ENCODE measurements around the gene KLK6.
"Not testable (repeated sequence)": the region's sequence is repeated elsewhere in the genome, so short reads cannot be mapped to it uniquely, and the experiment has no call there.

Gene KLK6

DNA sequence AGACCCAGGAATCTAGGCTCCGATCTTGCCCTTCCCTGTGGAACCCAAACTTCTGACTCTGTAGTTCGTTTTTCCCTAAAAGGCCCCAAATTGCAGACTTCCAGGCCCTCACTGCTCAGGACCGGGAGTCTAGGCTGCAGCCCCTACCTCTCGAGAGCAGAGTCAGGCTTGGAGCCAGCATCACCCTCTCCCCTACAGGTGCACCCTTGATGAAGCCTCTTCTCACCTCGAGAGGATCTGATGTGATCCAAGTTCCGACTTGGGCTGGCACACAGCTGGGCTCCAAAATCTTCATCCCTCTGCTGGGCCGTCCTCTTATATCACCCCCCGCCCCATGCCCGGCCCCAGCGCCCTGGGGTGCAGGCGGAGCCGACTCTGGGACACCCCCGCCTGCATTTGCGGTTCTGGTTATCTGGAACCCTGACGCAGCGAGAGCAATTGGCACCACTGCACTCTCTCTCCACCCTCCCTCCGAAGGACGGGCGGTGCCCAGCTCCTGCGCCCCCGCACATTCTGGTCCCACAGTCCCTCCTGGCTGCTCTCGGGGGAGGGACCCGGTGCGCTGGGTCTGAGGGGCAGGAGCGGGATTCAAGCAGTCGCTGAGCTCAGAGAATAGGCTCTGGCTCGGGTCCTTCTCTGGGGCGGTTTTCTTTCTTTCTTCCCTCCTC lies 14.4 kb upstream of the KLK6 start, which contains the start of gene KLK7:
TSS of gene KLK7 (minus strand) at position 293 of the 668 bp plus-strand sequence. CDS start 1,518 bp downstream, outside the sequence.
- no peak within 1 kb of the TSS for H3K9ac ChIP-seq (ENCODE audit: low read depth, low read length)
- H3K4me3 ChIP-seq (ENCODE audit: low read depth, low read length), result peak within 1 kb of the TSS; percentile 45
- peaks cover 4% of the 10 kb centered on the region for H3K4me1 ChIP-seq (ENCODE audit: control insufficient read depth, insufficient read depth, low read length)
- H3K36me3 ChIP-seq (ENCODE audit: control insufficient read depth, insufficient read depth, low read length), result no peaks in the 10 kb centered on the region
- no peaks in the 10 kb centered on the region for H3K9me3 ChIP-seq (ENCODE audit: control insufficient read depth, insufficient read depth, low read length)
- peaks cover 31% of the 10 kb centered on the region for H3K27me3 ChIP-seq (ENCODE audit: control insufficient read depth, insufficient read depth, low read length)

DNA sequence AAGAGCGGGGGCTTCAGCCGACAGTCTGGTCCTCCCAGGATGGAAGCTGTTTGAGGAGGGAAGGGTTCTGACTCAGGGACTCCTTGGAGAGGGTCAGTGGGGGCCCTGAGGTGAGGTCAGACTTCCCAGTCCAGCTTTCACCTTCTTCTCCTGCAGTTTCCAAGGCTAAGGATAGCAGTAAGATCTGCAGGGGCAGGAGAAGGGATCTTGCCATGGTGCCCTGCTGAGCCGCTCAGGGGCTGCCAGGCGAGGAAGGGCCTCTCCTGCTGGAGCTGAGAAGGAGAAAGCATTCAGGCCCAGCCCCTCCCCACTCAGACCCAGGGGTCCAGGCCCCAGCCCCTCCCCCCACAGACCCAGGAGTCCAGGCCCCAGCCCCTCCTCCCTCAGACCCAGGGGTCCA lies 12.8 kb upstream of the KLK6 start:
- no peak overlapping the region for H3K9ac ChIP-seq (ENCODE audit: low read depth, low read length)
- H3K4me3 ChIP-seq (ENCODE audit: low read depth, low read length), result no peak overlapping the region
- peaks cover 6% of the 10 kb centered on the region for H3K4me1 ChIP-seq (ENCODE audit: control insufficient read depth, insufficient read depth, low read length)
- peaks cover 20% of the 10 kb centered on the region for H3K27me3 ChIP-seq (ENCODE audit: control insufficient read depth, insufficient read depth, low read length)
- no peaks in the 10 kb centered on the region for H3K9me3 ChIP-seq (ENCODE audit: control insufficient read depth, insufficient read depth, low read length)
- H3K36me3 ChIP-seq (ENCODE audit: control insufficient read depth, insufficient read depth, low read length), result no peaks in the 10 kb centered on the region

DNA sequence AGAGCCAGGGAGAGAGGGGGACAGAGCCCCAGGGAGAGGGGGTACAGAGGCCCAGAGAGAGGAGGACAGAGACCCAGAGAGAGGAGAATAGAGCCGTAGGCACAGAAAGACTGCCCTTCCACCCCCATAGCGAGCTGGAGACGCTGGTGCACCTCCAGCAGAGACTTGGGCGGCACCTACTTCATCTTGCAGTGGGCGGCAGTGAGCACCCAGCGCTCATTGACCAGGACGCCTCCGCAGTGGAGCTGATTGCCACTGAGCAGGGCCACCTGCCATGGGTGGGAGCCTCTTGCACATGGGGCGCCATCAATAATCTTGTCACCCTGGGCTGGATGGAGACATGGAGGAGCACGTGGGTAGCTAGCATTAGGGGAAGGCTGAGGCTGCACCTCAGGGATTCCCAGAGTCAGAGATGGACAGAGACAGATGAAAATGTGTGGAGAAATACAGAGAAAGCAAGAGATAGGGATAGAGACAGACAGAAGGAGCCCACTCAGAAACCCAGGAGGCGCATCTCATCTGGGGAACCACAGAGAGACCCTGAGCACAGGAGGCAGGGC lies 12.3 kb upstream of the KLK6 start:
- Histone ChIP-seq H3K4me3 (ENCODE audit: low read depth, low read length) (no peak overlapping the region), H3K27me3 (ENCODE audit: control insufficient read depth, insufficient read depth, low read length) (peaks cover 17% of the 10 kb centered on the region), H3K36me3 (ENCODE audit: control insufficient read depth, insufficient read depth, low read length) (no peaks in the 10 kb centered on the region), H3K9me3 (ENCODE audit: control insufficient read depth, insufficient read depth, low read length) (no peaks in the 10 kb centered on the region), H3K4me1 (ENCODE audit: control insufficient read depth, insufficient read depth, low read length) (peaks cover 6% of the 10 kb centered on the region), H3K9ac (ENCODE audit: low read depth, low read length) (no peak overlapping the region)

DNA sequence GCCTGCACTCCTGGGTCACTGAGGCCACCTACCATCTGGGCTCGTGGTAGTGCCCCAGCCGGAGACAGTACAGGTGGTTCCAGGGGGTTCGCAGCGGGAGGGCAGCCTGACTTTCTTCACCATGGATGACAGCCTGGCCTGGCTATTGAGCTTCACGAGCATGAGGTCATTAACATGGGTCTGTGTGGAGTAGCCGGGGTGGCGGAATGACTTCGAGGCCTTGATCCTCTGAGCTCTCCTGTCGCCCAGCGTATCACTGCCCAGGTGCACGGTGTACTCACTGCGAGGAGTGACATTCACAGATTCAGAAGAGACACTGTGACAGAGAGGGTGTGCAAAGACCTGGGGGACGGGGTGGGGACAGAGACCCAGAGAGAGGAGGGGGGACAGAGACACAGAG lies 10.8 kb upstream of the KLK6 start:
- H3K27me3 ChIP-seq (ENCODE audit: control insufficient read depth, insufficient read depth, low read length), result peaks cover 14% of the 10 kb centered on the region
- no peak overlapping the region for H3K4me3 ChIP-seq (ENCODE audit: low read depth, low read length)
- H3K4me1 ChIP-seq (ENCODE audit: control insufficient read depth, insufficient read depth, low read length), result peaks cover 6% of the 10 kb centered on the region
- no peaks in the 10 kb centered on the region for H3K9me3 ChIP-seq (ENCODE audit: control insufficient read depth, insufficient read depth, low read length)
- H3K9ac ChIP-seq (ENCODE audit: low read depth, low read length), result no peak overlapping the region
- no peaks in the 10 kb centered on the region for H3K36me3 ChIP-seq (ENCODE audit: control insufficient read depth, insufficient read depth, low read length)

DNA sequence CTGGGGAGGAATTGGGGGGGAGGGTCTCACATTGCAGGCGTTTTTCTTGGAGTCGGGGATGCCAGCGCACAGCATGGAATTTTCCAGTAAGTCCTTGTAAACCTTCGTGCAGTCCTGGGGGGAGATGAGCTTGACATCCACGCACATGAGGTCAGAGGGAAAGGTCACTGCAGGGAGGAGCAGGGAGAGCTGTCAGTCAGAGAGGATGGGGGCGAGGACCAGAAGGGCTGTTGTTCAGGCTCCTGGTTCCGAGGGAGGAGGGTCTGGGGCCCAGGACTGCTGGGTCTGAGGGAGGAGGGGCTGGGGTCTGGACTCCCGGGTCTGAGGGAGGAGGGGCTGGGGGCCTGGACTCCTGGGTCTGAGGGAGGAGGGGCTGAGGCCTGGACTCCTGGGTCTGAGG lies 10.4 kb upstream of the KLK6 start:
- no peak overlapping the region for H3K9ac ChIP-seq (ENCODE audit: low read depth, low read length)
- H3K4me1 ChIP-seq (ENCODE audit: control insufficient read depth, insufficient read depth, low read length), result peaks cover 6% of the 10 kb centered on the region
- H3K27me3 ChIP-seq (ENCODE audit: control insufficient read depth, insufficient read depth, low read length), result peaks cover 14% of the 10 kb centered on the region
- no peaks in the 10 kb centered on the region for H3K9me3 ChIP-seq (ENCODE audit: control insufficient read depth, insufficient read depth, low read length)
- no peaks in the 10 kb centered on the region for H3K36me3 ChIP-seq (ENCODE audit: control insufficient read depth, insufficient read depth, low read length)
- H3K4me3 ChIP-seq (ENCODE audit: low read depth, low read length), result no peak overlapping the region

DNA sequence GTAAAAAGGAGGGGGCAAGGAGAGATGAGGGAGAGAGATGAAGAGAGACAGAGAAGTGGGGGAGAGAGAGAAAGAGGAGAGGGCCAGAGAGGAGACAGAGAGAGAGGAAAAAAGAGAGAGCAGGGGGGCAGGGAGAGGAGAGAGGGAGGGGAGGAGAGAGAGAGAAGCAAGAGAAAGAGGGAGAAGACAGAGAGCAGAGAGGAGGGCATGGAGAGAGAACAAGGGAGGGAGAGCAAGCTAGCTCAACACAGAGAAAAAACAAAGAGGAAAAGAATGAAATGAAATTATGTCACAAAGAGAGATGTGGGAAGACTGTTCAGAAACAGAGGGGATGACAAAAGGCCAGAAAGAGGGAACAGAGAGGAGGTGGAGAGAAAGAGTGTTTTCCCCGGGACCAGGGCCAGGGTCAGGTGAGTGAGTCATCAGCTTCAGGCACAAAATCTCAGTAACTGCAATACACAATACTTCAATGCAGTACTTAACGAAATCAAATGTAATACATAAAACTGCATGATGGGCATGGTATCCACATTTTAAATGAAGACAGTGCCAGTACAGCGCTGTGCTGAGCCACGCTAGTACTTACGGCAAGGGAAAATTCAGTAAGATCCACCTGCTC lies 9.5 kb upstream of the KLK6 start:
- peaks cover 6% of the 10 kb centered on the region for H3K4me1 ChIP-seq (ENCODE audit: control insufficient read depth, insufficient read depth, low read length)
- H3K9me3 ChIP-seq (ENCODE audit: control insufficient read depth, insufficient read depth, low read length), result no peaks in the 10 kb centered on the region

DNA sequence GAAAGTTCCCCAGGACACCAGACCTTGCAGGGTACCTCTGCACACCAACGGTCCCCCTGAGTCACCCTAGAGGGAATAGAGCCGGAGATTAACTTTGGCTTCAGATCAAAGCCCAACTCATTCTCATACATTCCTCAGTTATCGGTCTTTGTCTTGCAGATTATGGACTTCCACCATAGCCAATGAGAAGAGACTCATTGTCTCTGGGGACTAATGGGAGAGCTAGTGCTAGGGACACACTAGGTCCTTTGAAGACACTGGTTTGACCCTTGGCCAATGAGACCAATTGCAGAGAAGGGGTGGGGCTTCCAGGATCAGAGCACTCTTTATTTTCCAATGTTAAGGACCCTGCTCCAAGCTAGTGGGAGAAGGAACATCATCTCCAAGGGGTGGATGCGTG lies 8.2 kb upstream of the KLK6 start:
- no peaks in the 10 kb centered on the region for H3K9me3 ChIP-seq (ENCODE audit: control insufficient read depth, insufficient read depth, low read length)
- H3K4me3 ChIP-seq (ENCODE audit: low read depth, low read length), result no peak overlapping the region
- H3K36me3 ChIP-seq (ENCODE audit: control insufficient read depth, insufficient read depth, low read length), result no peaks in the 10 kb centered on the region
- peaks cover 8% of the 10 kb centered on the region for H3K27me3 ChIP-seq (ENCODE audit: control insufficient read depth, insufficient read depth, low read length)
- H3K9ac ChIP-seq (ENCODE audit: low read depth, low read length), result no peak overlapping the region
- H3K4me1 ChIP-seq (ENCODE audit: control insufficient read depth, insufficient read depth, low read length), result peaks cover 6% of the 10 kb centered on the region

More for the DNA sequence above, 9.5 kb upstream of the KLK6 start:
- H3K27me3 ChIP-seq (ENCODE audit: control insufficient read depth, insufficient read depth, low read length), result peaks cover 11% of the 10 kb centered on the region
- no peak overlapping the region for H3K4me3 ChIP-seq (ENCODE audit: low read depth, low read length)
- no peaks in the 10 kb centered on the region for H3K36me3 ChIP-seq (ENCODE audit: control insufficient read depth, insufficient read depth, low read length)
- no peak overlapping the region for H3K9ac ChIP-seq (ENCODE audit: low read depth, low read length)

DNA sequence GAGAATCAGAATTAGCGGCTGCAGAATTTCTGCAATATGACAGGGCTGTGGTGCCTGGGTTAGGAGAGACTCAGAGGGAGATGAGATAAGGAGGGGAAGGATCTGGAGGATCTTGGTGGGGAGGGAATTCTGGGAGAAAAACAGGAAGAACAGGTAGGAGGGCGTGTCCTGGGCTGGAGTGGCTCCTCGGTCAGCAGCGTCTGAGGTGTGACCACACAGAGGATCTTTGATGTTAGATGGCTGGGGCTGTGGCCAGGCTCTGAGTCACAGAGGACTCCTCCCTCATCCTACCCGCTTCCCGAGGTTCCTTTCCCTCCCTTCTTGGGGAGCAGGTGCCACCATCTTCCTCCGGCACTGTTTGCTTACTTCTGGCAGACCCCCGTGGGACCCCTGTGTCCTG lies 6.4 kb upstream of the KLK6 start:
- Histone ChIP-seq H3K4me1 (ENCODE audit: control insufficient read depth, insufficient read depth, low read length) (peaks cover 7% of the 10 kb centered on the region), H3K36me3 (ENCODE audit: control insufficient read depth, insufficient read depth, low read length) (no peaks in the 10 kb centered on the region), H3K4me3 (ENCODE audit: low read depth, low read length) (no peak overlapping the region), H3K9me3 (ENCODE audit: control insufficient read depth, insufficient read depth, low read length) (no peaks in the 10 kb centered on the region), H3K27me3 (ENCODE audit: control insufficient read depth, insufficient read depth, low read length) (peaks cover under 1% of the 10 kb centered on the region), H3K9ac (ENCODE audit: low read depth, low read length) (no peak overlapping the region)

DNA sequence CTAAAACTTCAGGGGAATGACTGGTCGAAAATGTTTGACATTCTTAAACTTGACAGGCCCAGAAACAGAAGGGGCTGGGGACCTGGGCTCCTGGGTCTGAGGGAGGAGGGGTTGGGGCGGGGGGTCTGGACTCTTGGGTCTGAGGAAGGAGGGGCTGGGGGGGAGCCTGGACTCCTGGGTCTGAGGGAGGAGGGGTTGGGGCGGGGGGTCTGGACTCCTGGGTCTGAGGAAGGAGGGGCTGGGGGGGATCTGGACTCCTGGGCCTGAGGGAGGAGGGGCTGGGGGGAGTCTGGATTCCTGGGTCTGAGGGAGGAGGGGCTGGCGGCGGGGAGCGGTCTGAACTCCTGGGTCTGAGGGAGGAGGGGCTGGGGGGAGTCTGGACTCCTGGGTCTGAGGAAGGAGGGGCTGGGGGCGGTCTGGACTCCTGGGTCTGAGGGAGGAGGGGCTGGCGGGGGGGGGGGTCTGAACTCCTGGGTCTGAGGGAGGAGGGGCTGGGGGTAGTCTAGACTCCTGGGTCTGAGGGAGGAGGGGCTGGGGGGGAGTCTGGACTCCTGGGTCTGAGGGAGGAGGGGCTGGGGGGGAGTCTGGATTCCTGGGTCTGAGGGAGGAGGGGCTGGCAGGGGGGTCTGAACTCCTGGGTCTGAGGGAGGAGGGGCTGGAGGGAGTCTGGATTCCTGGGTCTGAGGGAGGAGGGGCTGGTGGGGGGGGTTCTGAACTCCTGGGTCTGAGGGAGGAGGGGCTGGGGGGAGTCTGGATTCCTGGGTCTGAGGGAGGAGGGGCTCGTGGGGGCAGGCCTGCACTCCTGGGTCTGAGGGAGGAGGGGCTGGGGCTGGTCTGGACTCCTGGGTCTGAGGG lies 5.5 kb upstream of the KLK6 start:
- Histone ChIP-seq H3K4me3 (ENCODE audit: low read depth, low read length) (no peak overlapping the region), H3K4me1 (ENCODE audit: control insufficient read depth, insufficient read depth, low read length) (peaks cover 7% of the 10 kb centered on the region), H3K36me3 (ENCODE audit: control insufficient read depth, insufficient read depth, low read length) (no peaks in the 10 kb centered on the region), H3K9ac (ENCODE audit: low read depth, low read length) (no peak overlapping the region), H3K9me3 (ENCODE audit: control insufficient read depth, insufficient read depth, low read length) (no peaks in the 10 kb centered on the region), H3K27me3 (ENCODE audit: control insufficient read depth, insufficient read depth, low read length) (no peaks in the 10 kb centered on the region)

DNA sequence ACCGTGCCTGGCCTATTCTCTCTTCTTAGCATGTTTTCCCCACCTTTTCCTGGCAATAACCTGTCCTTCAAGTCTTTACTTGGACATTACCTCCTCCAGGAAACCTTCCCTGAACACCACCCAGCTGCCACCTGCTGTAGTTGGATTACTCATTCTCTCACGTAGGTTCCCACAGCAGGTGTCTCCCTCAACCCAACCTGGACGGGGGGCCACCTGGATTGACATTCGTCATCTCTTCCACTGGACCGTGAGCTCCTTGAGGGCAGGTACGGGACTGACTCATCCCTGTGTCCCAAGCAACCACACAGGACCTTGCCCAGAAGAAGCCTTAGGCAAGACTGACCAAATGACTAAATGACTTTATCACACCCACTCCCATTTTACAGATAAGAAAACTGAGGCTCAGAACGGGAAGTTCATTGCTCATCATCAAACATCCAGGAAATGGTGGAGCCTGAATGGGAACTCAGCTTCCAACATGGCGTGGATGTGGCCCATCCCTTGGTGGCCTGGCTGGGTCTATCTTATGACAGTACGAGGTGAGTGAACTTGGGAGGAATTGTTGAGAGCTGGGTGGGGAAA lies 3.5 kb upstream of the KLK6 start:
- Histone ChIP-seq H3K9me3 (ENCODE audit: control insufficient read depth, insufficient read depth, low read length) (no peaks in the 10 kb centered on the region), H3K4me1 (ENCODE audit: control insufficient read depth, insufficient read depth, low read length) (peaks cover 7% of the 10 kb centered on the region), H3K9ac (ENCODE audit: low read depth, low read length) (no peak overlapping the region), H3K4me3 (ENCODE audit: low read depth, low read length) (no peak overlapping the region), H3K27me3 (ENCODE audit: control insufficient read depth, insufficient read depth, low read length) (no peaks in the 10 kb centered on the region), H3K36me3 (ENCODE audit: control insufficient read depth, insufficient read depth, low read length) (no peaks in the 10 kb centered on the region)

DNA sequence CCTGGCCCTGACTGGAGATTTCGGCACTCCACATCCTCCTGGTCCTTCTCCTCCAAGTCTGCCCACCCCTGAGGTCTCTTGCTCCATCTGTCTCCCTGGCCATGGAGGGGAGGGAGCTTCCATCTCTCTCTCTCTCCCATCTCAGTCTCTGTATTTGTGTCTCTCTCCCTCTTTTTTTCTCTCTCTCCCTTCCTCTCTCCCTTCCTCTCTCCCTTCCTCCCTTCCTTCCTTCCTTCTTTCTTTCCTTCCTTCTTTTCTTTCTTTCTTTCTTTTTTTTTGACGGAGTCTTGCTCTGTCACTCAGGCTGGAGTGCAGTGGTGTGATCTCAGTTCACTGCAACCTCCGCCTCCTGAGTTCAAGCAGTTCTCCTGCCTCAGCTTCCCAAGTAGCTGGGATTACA lies 419 bp upstream of the KLK6 start:
- not testable (repeated sequence) for H3K9ac ChIP-seq (ENCODE audit: low read depth, low read length); H3K36me3 ChIP-seq (ENCODE audit: control insufficient read depth, insufficient read depth, low read length); H3K9me3 ChIP-seq (ENCODE audit: control insufficient read depth, insufficient read depth, low read length); H3K4me1 ChIP-seq (ENCODE audit: control insufficient read depth, insufficient read depth, low read length); H3K4me3 ChIP-seq (ENCODE audit: low read depth, low read length); H3K27me3 ChIP-seq (ENCODE audit: control insufficient read depth, insufficient read depth, low read length)

All from iPS-15b (cell line).